Measurements from ENCODE around the gene CTRB1.
"Not testable (repeated sequence)": the region's sequence is repeated elsewhere in the genome, so short reads cannot be mapped to it uniquely, and the experiment has no call there.

CTRB1 gene

DNA sequence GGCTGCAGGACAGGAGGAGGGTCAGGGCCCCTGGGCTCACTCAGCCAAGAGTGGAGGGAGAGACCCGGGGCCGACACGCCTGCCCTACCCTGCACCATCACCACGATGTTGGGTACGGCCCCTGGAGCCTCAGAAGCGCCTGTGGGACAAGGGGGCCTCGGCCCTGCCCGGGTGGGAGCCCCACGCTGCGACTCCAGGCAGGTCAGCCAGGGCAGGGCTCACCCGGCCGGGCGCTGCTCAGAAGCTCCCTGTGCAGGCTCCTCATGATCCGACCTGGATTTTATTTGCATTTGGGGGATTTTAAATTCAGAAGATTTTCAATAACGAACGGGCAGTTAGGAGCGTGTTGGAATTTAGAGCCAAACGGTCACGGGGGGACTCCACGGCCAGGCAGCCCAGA is 13.9 kb upstream of the CTRB1 start:
- DNase-seq: not testable (repeated sequence)

DNA sequence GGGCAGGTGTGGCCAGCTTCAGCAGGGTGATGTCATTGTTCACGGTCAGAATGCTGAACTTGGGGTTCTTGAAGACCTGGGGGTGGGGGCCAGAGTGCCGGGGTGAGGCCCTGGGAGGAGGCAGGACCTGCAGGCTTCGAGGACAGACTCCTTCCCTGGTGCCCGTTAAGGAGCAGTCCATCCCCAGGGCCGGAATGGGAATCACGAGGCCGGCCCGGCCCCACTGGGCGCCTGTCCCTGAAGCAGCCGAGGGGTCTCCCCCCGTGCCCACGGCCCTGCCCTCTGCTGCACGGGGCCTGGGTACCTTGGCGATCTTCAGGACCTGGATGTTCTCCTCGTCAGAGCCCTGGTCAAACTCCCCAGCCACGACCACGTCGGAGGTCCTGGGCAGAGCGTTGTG is 13.3 kb upstream of the CTRB1 start:
- not testable (repeated sequence) for DNase-seq

DNA sequence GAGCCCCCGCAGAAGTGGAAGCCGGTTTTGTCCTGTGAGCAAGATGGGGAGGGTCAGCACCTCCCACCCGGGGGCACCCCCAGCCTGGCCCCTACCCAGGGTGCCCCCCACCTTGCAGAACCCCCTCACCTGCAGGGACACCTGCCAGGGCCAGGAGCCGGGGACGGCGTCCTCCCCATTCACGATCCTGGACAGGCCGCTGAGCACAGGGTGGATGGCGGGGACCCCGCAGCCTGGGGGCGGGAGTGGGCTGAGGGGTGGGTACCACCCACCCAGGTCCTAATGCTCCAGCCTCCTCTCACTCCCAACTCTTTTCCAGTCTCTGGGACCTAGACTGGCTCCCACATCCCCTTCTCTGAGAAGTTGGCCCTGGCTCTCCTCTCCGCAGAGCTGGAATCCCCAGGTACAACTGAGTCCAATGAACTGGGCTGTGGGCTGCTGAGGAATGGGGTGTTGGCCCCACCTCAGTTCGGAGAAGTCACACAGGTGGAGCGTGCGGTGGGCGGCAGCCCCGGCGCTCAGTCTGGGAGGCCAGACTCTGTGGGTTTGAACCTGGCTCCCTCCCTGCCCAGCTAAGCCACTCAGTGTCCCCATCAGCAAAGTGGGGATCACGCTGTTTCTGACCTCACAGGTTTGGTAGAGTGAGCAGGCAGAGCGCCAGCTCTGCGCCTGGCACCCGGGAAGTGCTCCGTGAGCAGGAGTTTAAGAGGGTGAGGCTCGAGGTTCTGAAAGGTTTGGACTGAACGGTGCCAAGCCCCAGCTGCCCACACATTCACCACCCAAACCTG is 12.6 kb upstream of the CTRB1 start:
- DNase-seq: not testable (repeated sequence)

DNA sequence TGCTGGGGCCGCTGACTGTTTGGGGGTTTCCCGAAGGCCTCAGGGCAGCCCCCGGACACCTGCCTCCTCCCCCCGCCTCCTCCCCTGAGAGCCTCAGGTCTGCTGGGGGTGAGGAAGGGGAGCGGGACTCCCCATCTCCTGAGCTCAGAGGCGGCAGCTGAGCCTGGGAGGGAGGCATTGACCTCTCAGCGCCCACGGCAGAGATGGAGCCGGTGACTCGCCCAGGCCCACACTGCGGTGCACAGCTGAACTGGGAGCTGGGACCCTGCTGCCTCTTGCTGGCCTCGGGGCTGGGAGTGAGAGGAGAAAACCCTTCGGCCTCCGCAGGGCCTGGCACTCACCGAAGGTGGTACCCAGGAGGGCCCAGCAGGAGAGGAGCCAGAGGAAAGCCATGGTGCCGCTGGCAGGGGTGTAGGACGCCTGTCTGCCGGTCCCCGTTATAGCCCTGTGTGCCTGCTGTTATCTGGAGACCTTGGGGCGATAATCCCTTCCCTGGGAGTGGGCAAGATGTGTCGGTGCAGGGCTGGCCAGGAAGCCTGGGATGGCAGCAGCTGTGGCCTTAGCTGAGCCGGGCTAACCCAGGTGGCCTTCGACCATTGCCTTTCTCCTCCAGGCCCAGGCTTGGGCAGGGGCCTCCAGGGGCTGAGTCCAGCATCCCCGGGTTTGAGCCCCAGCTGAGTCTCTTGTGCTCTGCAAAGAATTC is 11.9 kb upstream of the CTRB1 start, which contains the start of gene CTRB2:
CTRB2 (minus strand) TSS at position 413 of the 703 bp plus-strand sequence; CDS start at position 393, 20 bp downstream.
- no peak for DNase-seq

DNA sequence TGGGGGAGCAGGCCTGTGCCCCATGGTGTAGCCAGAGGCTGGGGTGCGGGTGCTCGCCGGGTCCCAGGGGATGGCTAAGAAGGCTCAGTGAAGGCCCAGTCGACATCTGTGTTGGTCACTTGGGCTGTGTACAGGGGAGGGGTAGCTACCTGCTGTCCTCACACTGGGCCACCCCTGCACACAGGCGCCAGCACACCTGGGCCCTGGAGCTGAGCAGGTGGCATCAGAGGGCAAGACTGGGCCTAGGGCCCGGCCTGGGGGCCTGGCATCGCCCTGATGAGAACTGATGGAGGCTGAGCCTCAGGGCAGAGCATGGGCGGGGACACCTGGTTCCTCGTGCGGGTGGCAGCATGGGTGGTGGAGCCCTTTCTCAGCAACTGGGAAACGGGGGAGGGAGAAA is 11.0 kb upstream of the CTRB1 start:
- DNase-seq: no peak

DNA sequence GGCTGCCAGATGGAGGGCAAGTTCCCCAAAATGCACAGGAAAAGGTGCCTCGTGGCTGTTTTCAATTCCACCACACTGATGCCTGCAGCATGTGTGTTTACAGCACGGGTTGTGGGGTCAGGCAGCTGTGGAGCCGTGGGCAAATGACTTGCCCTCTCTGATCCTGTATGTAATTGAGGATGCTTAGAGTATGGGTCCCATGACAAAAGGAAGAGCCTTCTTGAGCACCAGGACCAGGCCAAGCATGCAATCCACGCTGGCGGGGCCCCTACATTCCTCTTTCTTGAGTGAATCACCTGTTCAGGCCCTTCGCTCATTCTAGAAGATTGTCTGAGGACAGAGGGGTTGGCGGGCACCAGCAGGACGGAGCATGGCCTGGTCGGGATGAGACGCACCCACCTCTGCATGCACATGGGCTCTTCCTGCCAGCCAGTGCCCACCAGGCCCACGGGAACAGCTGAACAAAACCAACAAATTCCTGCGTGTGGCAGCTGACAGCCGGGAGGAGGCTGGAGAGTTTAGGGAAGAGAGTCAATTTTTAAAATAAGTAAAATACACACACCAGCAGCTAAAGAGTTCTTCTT is 10.5 kb upstream of the CTRB1 start:
- DNase-seq: no peak

DNA sequence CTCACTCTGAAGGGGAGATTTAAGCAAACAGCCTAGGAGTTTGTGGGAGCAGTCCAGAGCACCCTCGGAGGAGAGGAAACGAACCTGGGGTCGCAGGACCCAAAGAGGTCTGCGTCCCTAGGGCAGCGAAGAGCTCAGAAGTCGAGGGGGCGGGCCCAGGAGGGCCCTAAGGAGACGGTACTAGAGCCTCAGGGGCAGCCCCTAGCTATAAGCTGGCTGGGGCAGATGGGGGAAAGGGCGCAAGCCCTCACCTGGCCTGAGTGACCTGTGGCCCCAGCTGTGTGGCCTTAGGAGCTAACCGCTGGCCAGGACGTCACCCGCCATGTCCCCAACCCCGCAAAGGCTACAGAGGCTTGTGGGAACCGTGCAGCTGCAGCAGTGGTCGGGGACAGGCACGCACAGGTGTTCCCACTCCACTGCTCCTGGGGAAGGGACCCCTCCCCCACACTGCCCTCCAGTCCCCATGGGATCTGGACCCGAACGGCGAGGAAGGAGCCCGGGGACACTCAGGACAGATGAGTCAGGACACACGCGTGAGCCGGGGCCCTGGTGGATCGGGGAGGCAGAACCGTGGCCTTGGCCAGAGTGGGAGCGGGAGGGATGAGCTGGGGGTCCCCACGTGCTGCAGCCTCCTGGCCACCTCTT is 9.8 kb upstream of the CTRB1 start:
- no peak for DNase-seq

DNA sequence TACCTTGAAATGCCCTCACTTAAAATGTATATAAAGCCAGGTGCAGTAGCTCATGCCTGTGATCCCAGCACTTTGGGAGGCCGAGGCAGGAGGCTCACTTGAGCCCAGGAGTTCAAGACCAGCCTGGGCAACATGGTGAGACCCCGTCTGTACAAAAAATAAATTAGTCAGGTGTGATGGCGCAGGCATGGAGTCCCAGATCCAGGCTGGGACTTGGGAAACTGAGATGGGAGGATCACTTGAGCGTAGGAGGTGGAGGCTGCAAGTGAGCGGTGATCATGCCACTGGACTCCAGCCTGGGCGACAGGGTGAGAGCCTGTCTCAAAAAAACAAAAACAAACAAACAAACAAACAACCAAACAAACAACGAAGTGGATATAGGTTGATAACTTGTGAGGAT is 9.3 kb upstream of the CTRB1 start:
- not testable (repeated sequence) for DNase-seq

DNA sequence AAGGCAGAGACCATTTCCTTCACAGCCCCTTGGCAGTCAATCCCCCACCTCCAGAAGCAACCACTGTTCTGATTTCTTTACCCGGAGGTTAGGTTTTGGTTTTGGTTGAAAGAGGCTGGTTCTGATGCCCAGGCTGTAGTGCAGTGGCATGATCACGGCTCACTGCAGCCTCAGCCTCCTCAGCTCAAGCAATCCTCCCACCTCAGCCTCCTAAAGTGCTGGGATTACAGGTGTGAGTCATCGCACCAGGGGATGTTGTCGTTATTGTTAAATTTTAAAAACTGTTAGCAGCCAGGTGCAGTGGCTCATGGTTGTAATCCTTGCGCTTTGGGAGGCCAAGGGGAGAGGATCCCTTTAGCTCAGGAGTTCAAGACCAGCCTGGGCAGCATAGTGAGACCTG is 8.8 kb upstream of the CTRB1 start:
- DNase-seq: no peak

DNA sequence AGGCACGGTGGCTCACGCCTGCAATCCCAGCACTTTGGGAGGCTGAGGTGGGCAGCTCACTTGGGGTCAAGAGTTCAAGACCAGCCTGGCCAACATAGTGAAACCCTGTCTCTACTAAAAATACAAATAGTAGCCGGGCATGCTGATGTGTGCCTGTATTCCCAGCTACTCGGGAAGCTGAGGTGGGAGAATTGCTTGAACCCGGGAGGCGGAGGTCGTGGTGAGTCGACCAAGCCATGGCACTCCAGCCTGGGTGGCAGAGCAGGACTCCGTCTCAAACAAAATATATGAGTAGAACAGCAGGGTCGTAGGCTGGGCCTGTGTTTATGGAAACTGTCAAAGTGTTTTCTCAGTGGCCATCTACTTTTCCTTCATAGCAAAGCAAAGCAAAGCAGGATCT is 7.5 kb upstream of the CTRB1 start:
- DNase-seq: not testable (repeated sequence)

DNA sequence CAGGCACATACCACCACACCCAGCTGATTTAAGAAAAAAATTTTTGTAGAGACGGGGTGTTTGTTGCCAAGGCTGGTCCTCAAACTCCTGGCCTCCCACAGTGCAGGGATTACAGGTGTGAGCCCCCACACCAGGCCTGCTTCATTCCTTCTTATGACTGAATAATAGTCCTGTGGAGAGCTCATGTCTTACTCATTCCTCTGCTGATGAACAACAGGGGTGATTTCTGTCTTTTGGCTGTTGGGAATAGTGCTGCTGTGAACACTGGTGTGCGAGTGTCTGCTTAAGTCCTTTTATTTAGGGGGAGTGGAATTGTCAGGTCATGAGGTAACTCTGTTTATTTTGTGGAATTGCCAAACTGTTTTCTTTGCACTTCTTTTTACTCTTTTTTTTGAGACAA is 2.7 kb upstream of the CTRB1 start:
- DNase-seq: no peak

DNA sequence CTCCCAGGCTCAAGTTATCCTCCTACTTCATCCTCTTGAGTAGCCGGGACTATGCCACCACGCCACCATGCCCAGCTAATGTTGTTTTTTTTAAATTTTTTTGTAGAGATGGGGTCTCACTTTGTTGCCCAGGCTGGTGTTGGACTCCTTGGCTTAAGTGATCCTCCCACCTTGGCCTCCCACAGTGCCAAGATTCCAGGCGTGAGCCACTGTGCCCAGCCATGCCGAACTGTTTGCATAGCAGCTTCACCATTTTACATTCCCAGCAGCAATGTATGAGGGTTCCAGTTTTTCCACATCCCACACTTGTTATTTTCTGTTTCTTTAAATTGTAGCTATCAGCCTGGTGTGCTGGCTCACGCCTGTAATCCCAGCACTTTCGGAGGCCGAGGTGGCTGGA is 2.2 kb upstream of the CTRB1 start:
- DNase-seq: no peak

DNA sequence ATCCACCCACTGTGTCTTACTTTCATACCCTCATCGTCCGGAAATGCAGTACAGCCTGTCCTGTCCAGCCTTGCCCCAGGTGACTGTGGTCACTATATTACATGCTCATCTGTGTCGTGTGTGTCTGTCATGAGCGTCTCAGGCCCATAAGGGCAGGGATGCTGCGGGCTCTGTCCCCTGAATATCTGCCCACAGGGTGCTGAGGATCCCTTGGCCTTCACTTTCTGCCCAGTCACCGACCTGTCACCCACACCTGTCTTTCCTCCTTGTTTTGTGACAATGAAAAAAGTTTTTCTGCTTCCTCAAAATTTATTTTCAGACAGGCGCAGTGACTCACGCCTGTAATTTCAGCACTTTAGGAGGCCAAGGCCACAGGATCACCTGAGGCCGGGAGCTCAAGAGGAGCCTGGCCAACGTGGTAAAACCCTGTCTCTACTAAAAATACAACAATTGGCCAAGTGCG is 1.4 kb upstream of the CTRB1 start:
- DNase-seq: no peak

DNA sequence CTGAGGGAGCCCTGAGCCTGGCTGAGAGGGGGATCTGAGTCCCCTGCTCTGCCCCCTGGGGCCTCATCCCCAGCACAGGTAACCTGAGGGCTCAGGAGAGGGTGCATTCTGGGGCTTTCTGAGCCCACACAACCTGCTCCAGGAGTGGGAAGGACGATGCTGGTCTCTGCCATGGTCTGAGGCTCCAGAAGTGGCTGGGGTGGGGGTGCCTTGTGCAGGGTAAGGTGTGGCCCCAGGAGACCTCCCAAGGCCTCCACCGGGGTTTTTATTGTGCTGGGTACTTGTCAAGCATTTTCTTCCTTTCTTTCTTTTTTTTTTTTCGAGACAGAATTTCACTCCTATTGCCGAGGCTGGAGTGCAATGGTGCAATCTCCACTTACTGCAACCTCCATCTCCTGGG is 300 bp downstream of the CTRB1 start:
- no peak for DNase-seq

DNA sequence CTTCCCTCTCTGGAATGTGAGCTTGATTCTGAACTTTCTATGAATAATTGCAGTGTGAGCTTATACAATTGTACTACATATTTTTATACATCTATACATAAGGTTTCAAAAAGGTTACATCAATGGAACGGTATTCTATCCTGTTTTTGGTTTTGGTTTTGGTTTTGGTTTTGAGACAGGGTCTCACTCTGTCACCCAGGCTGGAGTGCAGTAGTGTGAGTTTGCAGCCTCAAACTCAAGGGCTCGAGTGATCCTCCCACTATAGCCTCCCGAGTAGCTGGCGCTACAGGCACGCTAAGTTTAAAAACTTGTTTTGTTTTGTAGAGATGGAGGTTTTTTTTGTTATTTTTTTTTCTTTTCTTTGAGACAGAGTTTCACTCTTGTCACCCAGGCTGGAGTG is 1.1 kb downstream of the CTRB1 start:
- DNase-seq: no peak

DNA sequence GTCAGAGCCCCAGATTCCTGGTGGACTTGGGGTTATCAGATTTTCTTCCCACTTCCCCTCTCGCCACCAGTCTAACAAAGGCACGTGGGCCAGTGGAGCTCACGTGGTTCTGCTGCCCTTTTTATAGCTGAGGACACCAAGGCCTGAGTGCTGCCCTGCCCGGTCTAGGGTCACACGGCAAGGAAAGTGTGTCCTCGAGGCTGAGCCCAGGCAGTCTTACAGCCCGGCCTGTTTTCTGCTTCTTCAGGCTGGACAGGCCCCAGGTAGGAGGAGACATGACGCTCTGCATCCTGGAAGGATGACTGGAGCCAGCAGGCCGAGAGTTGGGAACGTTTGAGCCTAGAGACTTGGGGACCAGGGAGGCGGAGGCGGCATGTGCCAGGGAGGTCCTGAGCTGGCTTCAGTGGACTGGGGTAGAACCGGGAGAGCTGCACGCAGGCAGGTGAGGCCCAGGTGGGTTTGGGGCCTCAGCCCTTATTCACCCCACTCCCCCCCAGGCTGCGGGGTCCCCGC is 3.5 kb downstream of the CTRB1 start:
- no peak for DNase-seq

DNA sequence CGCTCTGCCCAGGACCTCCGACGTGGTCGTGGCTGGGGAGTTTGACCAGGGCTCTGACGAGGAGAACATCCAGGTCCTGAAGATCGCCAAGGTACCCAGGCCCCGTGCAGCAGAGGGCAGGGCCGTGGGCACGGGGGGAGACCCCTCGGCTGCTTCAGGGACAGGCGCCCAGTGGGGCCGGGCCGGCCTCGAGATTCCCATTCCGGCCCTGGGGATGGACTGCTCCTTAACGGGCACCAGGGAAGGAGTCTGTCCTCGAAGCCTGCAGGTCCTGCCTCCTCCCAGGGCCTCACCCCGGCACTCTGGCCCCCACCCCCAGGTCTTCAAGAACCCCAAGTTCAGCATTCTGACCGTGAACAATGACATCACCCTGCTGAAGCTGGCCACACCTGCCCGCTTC is 4.3 kb downstream of the CTRB1 start:
- DNase-seq: not testable (repeated sequence)

DNA sequence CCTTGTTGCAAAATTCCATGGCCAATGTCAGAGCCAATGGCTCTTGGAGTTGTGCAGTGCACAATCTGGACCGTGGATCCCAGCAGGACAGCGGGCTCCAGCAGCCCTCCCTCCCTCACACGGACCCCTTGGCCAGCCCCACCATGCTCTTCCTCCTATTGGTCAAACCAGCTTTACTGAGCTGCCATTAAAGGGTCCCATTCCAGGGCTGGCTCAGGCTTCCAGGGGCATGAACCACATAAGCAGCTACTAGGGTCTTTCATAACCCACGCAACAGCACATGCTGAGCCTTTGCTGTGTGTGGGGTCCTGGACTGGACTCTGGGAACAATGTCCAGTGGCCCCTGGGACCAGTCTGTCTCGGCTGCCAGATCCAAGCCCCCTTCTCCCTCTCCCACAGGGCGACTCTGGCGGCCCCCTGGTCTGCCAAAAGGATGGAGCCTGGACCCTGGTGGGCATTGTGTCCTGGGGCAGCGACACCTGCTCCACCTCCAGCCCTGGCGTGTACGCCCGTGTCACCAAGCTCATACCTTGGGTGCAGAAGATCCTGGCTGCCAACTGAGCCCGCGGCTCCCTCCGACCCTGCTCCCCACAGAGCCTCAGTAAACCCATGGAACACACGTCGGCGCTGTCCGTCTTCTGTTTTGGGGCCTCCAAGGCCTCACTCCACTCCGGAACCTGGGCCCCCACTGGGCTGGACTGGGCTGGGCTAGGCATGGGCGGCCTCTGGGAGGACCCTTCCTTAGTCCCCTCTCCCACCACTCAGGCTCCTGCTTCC is 5.7 kb downstream of the CTRB1 start:
- no peak for DNase-seq

DNA sequence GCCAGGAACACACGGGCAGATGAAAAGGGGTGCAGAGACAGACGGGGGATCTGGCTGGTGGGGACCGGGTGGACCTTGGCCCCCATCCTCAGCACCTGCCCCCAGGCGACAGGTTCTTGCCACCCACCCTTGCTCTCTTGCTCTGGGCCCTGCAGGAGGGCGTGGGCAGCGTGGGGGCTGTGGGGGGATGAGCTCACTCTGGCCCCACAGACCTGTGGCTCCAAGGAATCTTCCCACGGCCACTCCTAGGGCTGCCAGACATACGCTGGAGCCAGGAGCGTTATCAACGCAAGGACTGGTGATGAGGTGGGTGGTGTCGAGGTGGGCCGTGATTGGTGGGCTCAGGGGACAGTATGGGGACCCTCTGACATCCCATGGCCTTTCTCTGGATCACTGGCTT is 6.3 kb downstream of the CTRB1 start:
- DNase-seq: no peak

DNA sequence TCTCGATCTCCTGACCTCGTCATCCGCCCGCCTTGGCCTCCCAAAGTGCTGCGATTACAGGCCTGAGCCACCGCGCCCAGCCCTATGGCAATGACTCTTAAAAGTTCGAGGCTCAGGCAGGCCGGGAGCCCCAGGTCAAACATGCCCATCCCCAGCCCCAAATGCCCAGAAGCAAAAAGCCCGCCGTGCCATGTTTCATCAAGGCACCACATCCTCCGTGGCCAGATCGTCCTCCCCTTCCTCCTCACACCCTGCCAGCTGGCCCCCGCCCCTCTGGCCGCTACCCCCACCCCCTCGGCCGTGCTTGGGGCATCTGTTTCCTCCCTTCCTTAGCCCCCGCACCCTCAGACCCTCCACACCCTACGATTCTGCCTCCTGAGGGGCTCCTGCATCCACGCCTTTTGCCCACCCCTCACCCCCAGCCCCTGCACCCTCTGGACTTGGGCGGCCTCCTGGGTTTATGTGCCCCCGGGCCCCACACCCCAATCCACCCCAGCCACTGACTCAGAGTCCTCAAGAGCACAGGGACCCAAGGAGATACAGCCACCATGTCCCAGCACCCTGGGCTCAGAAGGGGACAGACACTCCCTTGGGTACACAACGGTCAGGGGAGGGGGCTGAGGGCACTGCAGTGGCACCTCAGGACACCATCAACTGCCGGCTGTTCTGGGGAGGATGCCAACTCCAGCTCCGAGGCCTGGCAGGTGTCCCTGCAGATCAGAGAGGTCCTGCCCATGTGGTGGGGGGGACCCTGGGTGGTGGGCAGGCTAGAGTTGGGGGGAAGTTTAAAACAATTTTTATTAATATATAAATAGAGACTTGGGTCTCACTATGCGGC is 7.1 kb downstream of the CTRB1 start:
- no peak for DNase-seq

DNA sequence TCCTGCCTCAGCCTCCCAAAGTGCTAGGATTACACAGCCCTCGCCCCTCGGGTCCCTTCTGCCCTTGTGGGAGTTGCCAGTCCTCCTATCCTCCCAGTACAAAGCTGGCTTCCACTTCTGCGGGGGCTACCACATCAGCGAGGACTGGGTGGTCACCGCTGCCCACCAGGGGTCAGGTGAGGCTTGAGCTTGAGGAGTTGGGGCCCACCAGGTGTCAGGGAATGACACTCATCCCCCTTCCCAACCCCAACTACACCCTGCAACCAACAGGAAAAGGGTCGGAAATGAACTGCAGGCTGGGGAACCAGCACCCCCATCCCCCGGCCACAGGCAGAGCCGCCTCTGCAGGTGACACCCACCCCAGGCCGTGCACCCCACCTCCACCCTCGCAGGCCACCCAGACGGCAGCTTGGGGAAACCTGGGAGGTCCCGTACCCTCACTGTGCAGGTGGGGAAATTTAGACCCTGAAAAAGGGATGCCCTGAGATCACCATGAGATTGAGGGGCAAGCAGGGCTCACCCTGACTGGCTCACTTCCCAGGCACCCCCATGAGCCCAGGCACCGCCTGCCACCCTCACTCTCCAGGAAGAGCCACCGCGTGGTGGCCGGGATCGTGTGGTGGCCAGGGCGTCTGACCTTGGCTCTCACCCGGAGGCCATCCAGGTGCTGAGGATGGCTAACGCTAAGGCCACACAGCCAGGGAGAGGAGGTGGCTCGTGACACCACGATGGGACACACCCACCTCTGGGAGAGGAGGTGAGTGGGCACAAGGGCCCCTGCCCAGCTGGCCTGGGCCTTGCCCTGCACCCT is 8.0 kb downstream of the CTRB1 start:
- no peak for DNase-seq

Data from NCI-H510A treated with DMSO at 0.1 percent for 48 hours (cell line).